Measurements from ENCODE around the gene GLCE. TPM values are rescaled to one million over a fixed set of nuclear protein-coding genes. Genes with fewer than 3 reads are reported as not detected.
"Not testable (repeated sequence)": the region's sequence is repeated elsewhere in the genome, so short reads cannot be mapped to it uniquely, and the experiment has no call there.

Gene GLCE
- total and polyA plus RNA-seq, 2 donors (not counting 1 experiment from before 2014, with no cell fraction given) = 21.7 to 23.9 TPM

DNA sequence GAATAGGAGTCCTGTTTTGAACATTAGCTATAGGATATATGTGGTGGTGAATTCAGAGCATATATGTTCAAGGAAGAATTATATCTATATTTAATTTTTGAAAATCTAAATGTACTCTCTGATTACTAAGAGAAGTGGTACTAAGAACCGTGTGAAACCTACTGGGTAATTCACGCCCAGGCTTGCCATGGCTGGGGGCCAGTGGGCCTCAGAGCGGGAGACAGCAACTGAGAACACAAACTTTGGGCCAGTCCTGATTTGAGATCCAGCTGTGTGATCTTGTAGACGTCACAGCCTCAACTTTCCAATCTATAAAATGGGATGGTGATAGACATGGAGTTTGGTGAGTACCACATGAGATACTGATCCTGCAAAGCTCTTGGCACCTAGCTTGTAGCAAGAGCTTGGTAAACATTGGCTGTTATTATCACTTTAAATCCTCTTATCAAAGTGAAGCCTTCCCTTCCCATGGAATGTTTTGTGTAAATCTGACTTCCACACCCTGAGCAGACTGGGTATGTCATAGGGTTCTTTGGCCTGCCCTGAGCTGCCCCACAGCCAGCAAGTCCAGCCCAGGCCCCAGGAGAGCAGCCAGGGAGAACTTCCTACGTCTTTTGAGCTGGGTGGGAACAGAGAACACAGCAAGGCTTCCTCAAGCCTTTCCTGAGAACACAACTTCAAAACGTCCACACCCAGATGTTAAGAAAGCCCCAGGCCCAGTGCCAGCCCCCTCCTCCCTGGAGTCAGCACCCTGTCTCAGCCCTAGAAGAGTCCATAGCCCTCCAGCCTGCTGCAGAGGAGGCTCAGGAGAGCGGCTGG is 130.1 kb downstream of the GLCE start:
- H3K9me3 ChIP-seq (ENCODE audit: control insufficient read depth, insufficient read depth, low read depth, low read length) = no peaks in the 10 kb centered on the region
- H4K20me1 ChIP-seq (ENCODE audit: control insufficient read depth, extremely low read depth, insufficient read depth, low read length) = no peaks in the 10 kb centered on the region
- DNase-seq (ENCODE audit: low read depth in 2 of 2) = peak in 1 of 2 donors; percentile 41

DNA sequence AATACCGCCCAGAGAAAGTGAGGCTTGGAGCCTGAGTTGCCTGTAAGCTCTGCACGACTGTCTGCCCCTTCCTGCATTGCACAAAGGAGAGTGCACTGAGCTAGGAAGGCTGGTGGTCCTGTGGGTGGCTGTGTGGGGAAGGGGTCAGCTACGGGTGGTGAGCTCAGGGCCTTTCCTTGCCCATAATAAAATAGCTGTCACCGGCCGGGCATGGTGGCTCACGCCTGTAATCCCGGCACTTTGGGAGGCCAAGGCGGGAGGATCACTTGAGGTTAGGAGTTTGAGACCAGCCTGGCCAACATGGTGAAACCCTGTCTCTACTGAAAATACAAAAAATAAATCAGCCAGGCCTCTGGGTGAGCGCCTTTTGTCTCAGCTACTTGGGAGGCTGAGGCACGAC is 131.2 kb downstream of the GLCE start:
- not testable (repeated sequence) for H3K4me3 ChIP-seq (replicated peaks in 1 of 4; ENCODE audit: control extremely low read depth in 1 of 4, insufficient read depth in 1 of 4, low read depth in 3 of 4, low read length in 4 of 4); H2AFZ ChIP-seq (ENCODE audit: low read length); H3K27ac ChIP-seq (ENCODE audit: insufficient read depth, low read length); H3K4me1 ChIP-seq (ENCODE audit: control insufficient read depth, extremely low read depth, insufficient read depth, low read length); H3K79me2 ChIP-seq (ENCODE audit: control insufficient read depth, insufficient read depth, low read length); H3K27me3 ChIP-seq (ENCODE audit: control insufficient read depth, insufficient read depth, low read length); H3K4me2 ChIP-seq (ENCODE audit: extremely low read depth, insufficient read depth, low read length); H4K20me1 ChIP-seq (ENCODE audit: control insufficient read depth, extremely low read depth, insufficient read depth, low read length); DNase-seq (ENCODE audit: low read depth in 2 of 2); H3K36me3 ChIP-seq (ENCODE audit: control insufficient read depth, insufficient read depth, low read length); H3K9me3 ChIP-seq (ENCODE audit: control insufficient read depth, insufficient read depth, low read depth, low read length); H3K9ac ChIP-seq (ENCODE audit: insufficient read depth, low read length)

More for the DNA sequence above, 130.1 kb downstream of the GLCE start:
- Histone ChIP-seq H3K79me2 (ENCODE audit: control insufficient read depth, insufficient read depth, low read length) (no peaks in the 10 kb centered on the region), H3K9ac (ENCODE audit: insufficient read depth, low read length) (no peak overlapping the region), H3K27ac (ENCODE audit: insufficient read depth, low read length) (no peak overlapping the region), H3K4me1 (ENCODE audit: control insufficient read depth, extremely low read depth, insufficient read depth, low read length) (no peaks in the 10 kb centered on the region), H3K4me3 (replicated peaks in 1 of 4; ENCODE audit: control extremely low read depth in 1 of 4, insufficient read depth in 1 of 4, low read depth in 3 of 4, low read length in 4 of 4) (no peak overlapping the region), H3K36me3 (ENCODE audit: control insufficient read depth, insufficient read depth, low read length) (no peaks in the 10 kb centered on the region), H3K4me2 (ENCODE audit: extremely low read depth, insufficient read depth, low read length) (no peak overlapping the region), H3K27me3 (ENCODE audit: control insufficient read depth, insufficient read depth, low read length) (no peaks in the 10 kb centered on the region), H2AFZ (ENCODE audit: low read length) (no peak overlapping the region)
- no peak for TF ChIP-seq EZH2 (IDR thresholded peaks at IDR 0.05; ENCODE audit: low read length, missing control alignments)
- TF ChIP-seq, protein P1, sequence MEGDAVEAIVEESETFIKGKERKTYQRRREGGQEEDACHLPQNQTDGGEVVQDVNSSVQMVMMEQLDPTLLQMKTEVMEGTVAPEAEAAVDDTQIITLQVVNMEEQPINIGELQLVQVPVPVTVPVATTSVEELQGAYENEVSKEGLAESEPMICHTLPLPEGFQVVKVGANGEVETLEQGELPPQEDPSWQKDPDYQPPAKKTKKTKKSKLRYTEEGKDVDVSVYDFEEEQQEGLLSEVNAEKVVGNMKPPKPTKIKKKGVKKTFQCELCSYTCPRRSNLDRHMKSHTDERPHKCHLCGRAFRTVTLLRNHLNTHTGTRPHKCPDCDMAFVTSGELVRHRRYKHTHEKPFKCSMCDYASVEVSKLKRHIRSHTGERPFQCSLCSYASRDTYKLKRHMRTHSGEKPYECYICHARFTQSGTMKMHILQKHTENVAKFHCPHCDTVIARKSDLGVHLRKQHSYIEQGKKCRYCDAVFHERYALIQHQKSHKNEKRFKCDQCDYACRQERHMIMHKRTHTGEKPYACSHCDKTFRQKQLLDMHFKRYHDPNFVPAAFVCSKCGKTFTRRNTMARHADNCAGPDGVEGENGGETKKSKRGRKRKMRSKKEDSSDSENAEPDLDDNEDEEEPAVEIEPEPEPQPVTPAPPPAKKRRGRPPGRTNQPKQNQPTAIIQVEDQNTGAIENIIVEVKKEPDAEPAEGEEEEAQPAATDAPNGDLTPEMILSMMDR (conservative IDR thresholded peaks at IDR 0.05 in 1 of 2, IDR thresholded peaks at IDR 0.05 in 1 of 2; ENCODE audit: low read depth in 1 of 2, low read length in 2 of 2) = no peak

DNA sequence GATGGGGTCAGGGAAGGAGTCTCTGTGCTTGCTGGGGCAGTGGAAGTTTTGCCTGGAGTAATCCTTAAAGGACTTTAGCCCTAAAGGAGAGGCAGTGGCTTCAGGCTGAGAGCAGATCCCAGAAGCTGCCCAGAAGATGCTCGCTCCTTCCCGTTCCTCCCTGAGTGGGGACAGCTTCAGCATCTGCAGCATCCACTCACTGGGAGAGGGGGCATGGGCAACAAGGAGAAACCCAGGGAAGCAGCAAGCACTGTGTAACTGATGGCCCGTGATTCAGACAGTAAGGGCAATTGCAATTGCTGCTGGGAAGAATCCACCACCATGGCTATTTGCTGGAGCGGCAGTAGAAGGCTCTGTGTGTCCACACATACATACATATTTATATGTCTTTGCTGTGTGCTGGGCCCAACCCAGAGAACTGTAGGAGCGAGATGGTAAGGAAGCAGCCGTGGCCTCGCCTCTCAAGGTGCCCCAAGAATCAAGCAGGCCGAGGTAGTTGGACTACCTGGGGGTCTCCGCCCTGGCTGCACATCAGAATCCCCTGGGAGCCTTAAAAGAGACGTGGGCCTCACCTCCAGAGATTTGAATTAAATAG is 132.5 kb downstream of the GLCE start:
- Histone ChIP-seq H3K79me2 (ENCODE audit: control insufficient read depth, insufficient read depth, low read length) (no peaks in the 10 kb centered on the region), H4K20me1 (ENCODE audit: control insufficient read depth, extremely low read depth, insufficient read depth, low read length) (no peaks in the 10 kb centered on the region), H3K4me3 (replicated peaks in 1 of 4; ENCODE audit: control extremely low read depth in 1 of 4, insufficient read depth in 1 of 4, low read depth in 3 of 4, low read length in 4 of 4) (no peak overlapping the region), H3K9ac (ENCODE audit: insufficient read depth, low read length) (no peak overlapping the region), H3K27me3 (ENCODE audit: control insufficient read depth, insufficient read depth, low read length) (no peaks in the 10 kb centered on the region), H3K4me2 (ENCODE audit: extremely low read depth, insufficient read depth, low read length) (no peak overlapping the region), H3K9me3 (ENCODE audit: control insufficient read depth, insufficient read depth, low read depth, low read length) (no peaks in the 10 kb centered on the region), H3K27ac (ENCODE audit: insufficient read depth, low read length) (no peak overlapping the region), H3K36me3 (ENCODE audit: control insufficient read depth, insufficient read depth, low read length) (no peaks in the 10 kb centered on the region), H3K4me1 (ENCODE audit: control insufficient read depth, extremely low read depth, insufficient read depth, low read length) (no peaks in the 10 kb centered on the region), H2AFZ (ENCODE audit: low read length) (no peak overlapping the region)
- no peak for DNase-seq (ENCODE audit: low read depth in 2 of 2)
- TF ChIP-seq EZH2 (IDR thresholded peaks at IDR 0.05; ENCODE audit: low read length, missing control alignments) = no peak
- TF ChIP-seq, protein P1 (conservative IDR thresholded peaks at IDR 0.05 in 1 of 2, IDR thresholded peaks at IDR 0.05 in 1 of 2; ENCODE audit: low read depth in 1 of 2, low read length in 2 of 2) = no peak

All from fibroblast of lung (primary cell).